Testis (tissue), 3 donors: ENCODE data around the gene CLASRP. TPM values are rescaled to one million over a fixed set of nuclear protein-coding genes. Genes with fewer than 3 reads are reported as not detected.
A peak's percentile ranks its signal among the peaks of the same experiment; 100 is the strongest.

Experiments
- DNase-seq: peaks from one replicate; pipeline ENCODE4 v3.0.0-alpha.2; 2019
- H3K27ac ChIP-seq, 2 donors: fragments of 200-600 bp; sonication (generic); one replicate each; pipeline ENCODE4 v1.5.1; 2019
- H3K27me3 ChIP-seq: fragments of 200-600 bp; sonication (generic); one replicate; pipeline ENCODE4 v1.5.1; 2019
- H3K36me3 ChIP-seq: fragments of 200-600 bp; sonication (generic); one replicate; pipeline ENCODE4 v1.5.1; 2017; ENCODE audit warnings: low read depth; ENCODE audit errors: missing control alignments
- H3K4me1 ChIP-seq: fragments of 200-600 bp; sonication (generic); one replicate; pipeline ENCODE4 v1.5.1; 2019
- H3K4me3 ChIP-seq, 2 donors: fragments of 200-600 bp; sonication (generic); one replicate each; pipeline ENCODE4 v1.5.1; 2017 to 2019
- H3K9me3 ChIP-seq: fragments of 200-600 bp; sonication (generic); one replicate; pipeline ENCODE4 v1.5.1; 2017
- CTCF ChIP-seq, 3 experiments: fragments of 450-650 bp in 2 of 3; fragments of 200-600 bp in 1 of 3; sonication (generic) in 1 of 3; IDR thresholded peaks; one replicate each; pipeline ENCODE4 v1.5.1; 2016 to 2019; ENCODE audit warnings: antibody characterized with exemption in 3 of 3, mild to moderate bottlenecking in 2 of 3, moderate library complexity in 1 of 3
- POLR2A ChIP-seq: fragments of 450-650 bp; IDR thresholded peaks from one replicate; pipeline ENCODE4 v1.6.1; 2017; ENCODE audit warnings: antibody characterized with exemption, mild to moderate bottlenecking, moderate library complexity
- WGBS, 2 donors: methylation state at CpG; one replicate each; pipeline ENCODE4 v1.1.5; 2018; 5-methylcytosine and 5-hydroxymethylcytosine counted together
- intact Hi-C: fragments of 100-400 bp; cut with DNase I; formaldehyde crosslinking; loops from one replicate; pipeline ENCODE4 v1.15.1; 2023; ENCODE audit warnings: low total_unique reads
- polyA plus RNA-seq: library from polyadenylated mRNA; stranded (reverse); fragments of 350-450 nt; fragmentation: Illumina TruSeq; extraction: RNeasy Lipid Tissue Mini Kit (QIAGEN cat#74804); gene quantifications from one replicate; pipeline ENCODE4 v1.2.3, GENCODE V29; 2014; ENCODE audit warnings: low read depth, low replicate concordance; ENCODE audit not compliant: insufficient read depth
- total RNA-seq, 2 donors: library from RNA; depleted of rRNA; stranded (reverse); fragments of >200 nt; gene quantifications; one replicate each; pipeline ENCODE4 v1.2.3, GENCODE V29; 2016

CLASRP gene
- total and polyA plus RNA-seq, 3 donors from 2014 or later: 76.1 to 132 (median 113) TPM

- Histone ChIP-seq H3K36me3 (no peaks in the 10 kb centered on the region), H3K27ac (no peak overlapping the region), H3K4me3 (peak overlapping the region; percentile 46 to 55), H3K9me3 (no peaks in the 10 kb centered on the region), H3K4me1 (peaks cover 21% of the 10 kb centered on the region), H3K27me3 (no peaks in the 10 kb centered on the region)
- 27 to 33% methylated on average over 14 to 26 of the region's 26 CpGs for WGBS, 2 donors
- DNase-seq: peak; percentile 35
- intact Hi-C loops: no loop called here
- TF ChIP-seq POLR2A (no peak), CTCF (IDR thresholded peaks at IDR 0.05) (no peak)
Observed at GRCh38 chr19:45075301-45076028, 36.6 kb downstream of the CLASRP start.

- no peaks in the 10 kb centered on the region for H3K27me3 ChIP-seq
- peak; percentile 70 for DNase-seq
- TF ChIP-seq CTCF (IDR thresholded peaks at IDR 0.05) (no peak), POLR2A (no peak)
- no peak within 1 kb of the TSS for H3K27ac ChIP-seq
- H3K4me3 ChIP-seq: peak within 1 kb of the TSS; percentile 46 to 55
- intact Hi-C loops: no loop called here
- H3K9me3 ChIP-seq: no peaks in the 10 kb centered on the region
- H3K4me1 ChIP-seq: peaks cover 23% of the 10 kb centered on the region
- 4 to 5% methylated on average over 11 to 51 of the region's 81 CpGs for WGBS, 2 donors
- no peaks in the 10 kb centered on the region for H3K36me3 ChIP-seq
Observed at GRCh38 chr19:45076029-45076850, 37.4 kb downstream of the CLASRP start, which contains the start of gene ZNF296. Gene ZNF296 (minus strand): TSS chr19:45076478. CDS start chr19:45076373, 105 bp downstream.

- Histone ChIP-seq H3K4me1 (peaks cover 23% of the 10 kb centered on the region), H3K36me3 (no peaks in the 10 kb centered on the region), H3K4me3 (no peak overlapping the region), H3K9me3 (no peaks in the 10 kb centered on the region), H3K27ac (no peak overlapping the region), H3K27me3 (no peaks in the 10 kb centered on the region)
- intact Hi-C loops: no loop called here
- TF ChIP-seq POLR2A: no peak
- no peak for TF ChIP-seq CTCF (IDR thresholded peaks at IDR 0.05)
- WGBS, 2 donors: 61 to 68% methylated on average over 15 of the region's 15 CpGs
- no peak for DNase-seq
Observed at GRCh38 chr19:45076851-45077730, 38.2 kb downstream of the CLASRP start.

- peak overlapping the region; percentile 88 to 95 for H3K4me3 ChIP-seq
- H3K9me3 ChIP-seq: no peaks in the 10 kb centered on the region
- no peak overlapping the region for H3K27ac ChIP-seq
- intact Hi-C loops: no loop called here
- H3K27me3 ChIP-seq: no peaks in the 10 kb centered on the region
- TF ChIP-seq POLR2A: no peak
- TF ChIP-seq CTCF (IDR thresholded peaks at IDR 0.05): no peak
- 50 to 54% methylated on average over 8 to 10 of the region's 10 CpGs for WGBS, 2 donors
- DNase-seq: no peak
- peaks cover 23% of the 10 kb centered on the region for H3K4me1 ChIP-seq
- no peaks in the 10 kb centered on the region for H3K36me3 ChIP-seq
Observed at GRCh38 chr19:45078390-45079062, 39.7 kb downstream of the CLASRP start.
